DMS153 treated with DMSO at 0.1 percent for 48 hours (cell line): ENCODE results near the gene RPL27.

ENCODE experiments used
- DNase-seq: peaks from one replicate; lab custom pipeline; 2025; ENCODE audit not compliant: unreplicated experiment; lab: John Stamatoyannopoulos, UW

The RPL27 gene

DNA sequence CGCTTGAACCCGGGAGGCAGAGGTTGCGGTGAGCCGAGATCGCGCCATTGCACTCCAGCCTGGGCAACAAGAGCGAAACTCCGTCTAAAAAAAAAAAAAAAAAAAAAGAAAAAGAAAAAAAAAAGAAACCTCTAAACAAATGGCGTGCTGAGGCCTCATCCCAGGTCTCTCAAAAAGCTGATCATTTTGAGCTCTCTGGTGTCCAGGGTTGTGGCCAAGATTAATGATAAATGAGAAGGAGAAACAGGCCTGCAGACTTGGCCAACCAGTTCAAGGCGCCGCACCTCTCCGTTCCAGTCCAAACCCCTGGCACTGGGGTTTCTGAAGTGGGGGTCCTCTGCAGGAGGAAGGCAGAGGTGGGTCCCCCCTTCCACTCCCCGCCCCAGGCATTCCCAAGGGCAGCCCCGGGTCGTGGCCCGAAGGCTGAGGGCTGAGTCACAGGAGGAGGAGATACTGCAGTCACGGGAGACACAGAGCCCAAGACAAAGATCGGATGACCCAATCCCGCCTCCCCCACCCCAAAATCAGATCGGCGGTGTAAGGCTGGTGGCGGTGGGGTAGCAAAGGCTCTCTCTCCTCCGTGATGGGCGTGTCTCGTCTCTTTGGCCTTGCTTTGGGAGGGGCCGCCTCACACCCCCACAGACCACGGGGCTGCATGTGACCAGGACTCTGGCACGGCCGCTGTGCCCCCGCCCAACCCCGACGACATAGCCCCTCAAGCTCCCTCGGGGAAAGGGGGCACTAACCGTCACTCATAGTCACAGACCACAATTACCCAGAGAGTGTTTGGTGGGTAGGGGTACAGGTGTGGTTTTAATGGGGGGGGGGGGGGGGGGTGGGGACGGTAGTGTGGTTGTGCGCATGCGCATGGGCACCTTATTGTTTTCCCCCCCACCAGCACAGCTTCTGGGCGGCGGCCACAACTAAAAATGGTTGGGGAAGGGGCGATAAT is 22.8 kb downstream of the RPL27 start:
- no peak for DNase-seq

DNA sequence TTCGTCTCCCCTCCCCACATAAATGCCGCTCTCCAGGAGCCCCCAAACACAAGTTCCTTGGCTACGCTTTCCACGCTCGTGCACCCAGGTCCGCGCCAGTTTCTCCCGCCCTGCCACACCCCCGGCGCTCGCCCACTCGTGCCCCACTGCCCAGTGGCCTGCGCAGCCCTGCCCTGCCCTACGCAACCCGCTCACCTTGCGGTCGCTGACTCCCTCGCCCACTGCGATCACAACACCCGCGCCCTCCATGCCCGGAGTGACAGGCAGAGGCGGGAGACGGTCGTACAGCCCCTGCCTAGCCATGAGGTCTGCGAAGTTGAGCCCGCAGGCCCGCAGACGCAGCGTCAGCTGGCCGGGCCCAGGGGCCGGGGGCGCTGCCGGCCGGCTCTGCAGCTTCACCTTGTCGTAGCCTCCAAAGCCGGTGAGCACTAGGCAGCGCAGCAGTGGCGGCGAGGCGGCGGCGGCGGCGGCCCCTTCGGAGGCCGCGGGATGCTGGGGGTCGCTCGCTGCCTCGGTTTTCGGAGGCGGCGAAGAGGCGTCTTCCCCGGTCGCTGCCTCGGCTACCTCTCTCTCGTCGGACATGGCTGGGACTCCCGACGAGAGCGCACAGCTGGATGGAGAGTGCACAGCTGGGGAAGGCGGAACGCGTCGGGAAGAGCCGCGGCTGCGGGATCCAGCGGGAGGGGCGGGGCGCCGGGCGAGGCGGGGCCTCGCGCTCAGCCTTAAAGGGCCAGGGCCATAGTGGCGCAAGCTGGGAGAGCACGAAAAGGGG is 23.7 kb downstream of the RPL27 start, which contains the start of gene VAT1:
Gene VAT1 (minus strand): TSS at position 645 of the 772 bp plus-strand sequence. CDS start 63 bp downstream, at position 582.
- DNase-seq: peak; percentile 42

DNA sequence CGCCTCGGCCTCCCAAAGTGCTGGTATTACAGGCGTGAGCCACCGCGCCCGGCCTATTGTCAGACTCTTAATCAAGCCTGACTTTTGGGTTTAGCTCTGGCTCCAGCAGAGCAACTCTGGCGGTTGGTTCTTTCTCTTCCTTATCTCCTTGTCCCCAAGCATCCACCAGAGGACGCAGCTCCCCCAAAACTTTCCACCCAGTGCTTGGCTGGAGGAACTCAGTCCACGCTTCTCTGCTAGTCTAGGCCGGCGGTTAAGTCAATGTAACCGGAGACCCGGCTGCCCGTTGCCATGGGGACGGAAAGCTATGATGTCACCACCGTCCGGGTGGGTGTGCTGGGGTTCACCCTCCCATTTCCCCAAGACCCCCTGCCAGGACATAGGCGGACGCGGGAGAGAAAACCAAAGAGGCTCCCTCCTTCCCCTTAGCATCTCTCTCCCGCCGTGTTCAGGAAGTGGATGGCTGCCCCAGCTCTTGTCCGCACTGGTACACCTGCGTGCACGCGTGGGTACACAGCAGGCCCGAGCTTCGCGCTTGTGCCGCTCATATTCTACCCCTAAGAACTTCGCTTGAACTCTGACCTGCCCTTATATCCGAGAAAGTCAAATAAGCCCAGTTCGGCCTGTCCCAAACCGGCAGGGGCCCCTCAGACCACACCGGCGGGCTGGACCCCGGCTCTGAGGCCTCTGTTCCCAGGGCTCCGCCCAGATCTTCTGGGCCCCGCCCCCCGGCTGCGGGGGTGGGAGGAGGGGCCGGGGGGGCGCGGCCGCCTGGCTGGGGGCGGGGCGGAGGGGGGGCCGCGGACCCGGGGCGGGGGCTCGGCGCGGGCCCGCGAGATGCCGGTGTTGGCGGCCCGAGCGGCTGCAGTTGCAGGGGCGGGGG is 26.4 kb downstream of the RPL27 start, which contains the start of gene RND2:
Gene RND2 (plus strand): TSS at position 825 of the 883 bp plus-strand sequence. CDS start 117 bp downstream, outside the sequence.
- DNase-seq: peak; percentile 85

DNA sequence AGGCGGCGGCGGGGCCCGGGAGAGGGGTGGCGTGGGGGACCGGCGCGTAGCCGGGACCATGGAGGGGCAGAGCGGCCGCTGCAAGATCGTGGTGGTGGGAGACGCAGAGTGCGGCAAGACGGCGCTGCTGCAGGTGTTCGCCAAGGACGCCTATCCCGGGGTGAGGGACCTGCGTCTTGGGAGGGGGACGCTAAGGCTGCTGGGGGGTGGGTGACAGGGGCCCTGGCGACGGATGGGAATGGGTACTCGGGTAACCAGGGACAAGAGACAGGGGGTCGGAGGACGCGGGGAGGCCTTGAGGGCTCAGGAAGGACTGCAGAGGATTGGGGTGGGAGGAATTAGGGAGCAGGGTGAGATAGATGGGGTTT is 27.1 kb downstream of the RPL27 start:
- DNase-seq: no peak

DNA sequence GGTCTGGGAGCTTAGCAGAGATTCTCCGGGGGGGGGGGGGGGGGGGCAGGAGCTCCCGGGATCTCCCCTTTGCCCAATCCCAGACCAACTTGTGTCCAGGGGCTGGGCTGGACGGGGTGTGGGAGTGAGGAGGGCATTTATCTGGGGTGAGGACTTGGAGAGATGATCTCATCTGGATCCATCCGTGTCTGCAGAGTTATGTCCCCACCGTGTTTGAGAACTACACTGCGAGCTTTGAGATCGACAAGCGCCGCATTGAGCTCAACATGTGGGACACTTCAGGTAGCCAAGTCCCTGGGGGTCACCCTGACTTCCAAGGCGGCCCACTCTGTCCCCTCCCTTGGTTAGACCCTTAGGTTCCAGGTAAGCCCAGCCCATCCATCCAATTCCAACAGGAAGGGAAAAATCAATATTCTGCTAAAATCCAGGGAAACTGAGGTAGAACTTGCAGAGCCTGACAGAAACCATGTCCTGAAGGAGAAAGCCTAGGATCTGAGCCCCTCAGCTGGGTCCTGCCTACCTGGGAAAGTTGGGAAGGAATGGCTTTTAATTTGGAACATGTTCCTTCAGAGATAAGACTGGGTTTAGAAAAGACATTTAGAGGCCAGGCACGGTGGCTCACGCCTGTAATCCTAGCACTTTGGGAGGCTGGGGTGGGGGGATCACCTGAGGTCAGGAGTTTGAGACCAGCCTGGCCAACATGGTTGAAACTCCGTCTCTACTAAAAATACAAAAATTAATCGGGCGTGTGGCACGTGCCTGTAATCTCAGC is 27.7 kb downstream of the RPL27 start:
- no peak for DNase-seq

DNA sequence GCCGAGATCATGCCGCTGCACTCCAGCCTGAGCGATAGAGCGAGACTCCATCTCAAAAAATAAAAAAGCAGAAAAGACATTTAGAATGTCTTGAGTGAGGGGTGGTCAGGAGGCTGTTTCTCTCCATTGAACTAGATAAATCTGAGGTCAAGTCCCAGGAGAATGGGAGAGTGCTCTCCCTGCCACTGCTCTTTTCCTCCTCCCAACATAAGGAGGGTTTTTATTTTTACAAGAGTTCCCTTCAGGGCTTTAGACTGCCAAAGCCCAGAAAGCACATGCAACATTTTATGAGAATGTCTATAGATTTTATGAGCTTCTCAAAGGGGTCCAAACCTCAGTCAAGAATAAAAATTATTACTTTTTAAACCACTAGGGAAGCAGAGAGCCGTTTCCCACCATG is 28.4 kb downstream of the RPL27 start:
- DNase-seq: no peak

DNA sequence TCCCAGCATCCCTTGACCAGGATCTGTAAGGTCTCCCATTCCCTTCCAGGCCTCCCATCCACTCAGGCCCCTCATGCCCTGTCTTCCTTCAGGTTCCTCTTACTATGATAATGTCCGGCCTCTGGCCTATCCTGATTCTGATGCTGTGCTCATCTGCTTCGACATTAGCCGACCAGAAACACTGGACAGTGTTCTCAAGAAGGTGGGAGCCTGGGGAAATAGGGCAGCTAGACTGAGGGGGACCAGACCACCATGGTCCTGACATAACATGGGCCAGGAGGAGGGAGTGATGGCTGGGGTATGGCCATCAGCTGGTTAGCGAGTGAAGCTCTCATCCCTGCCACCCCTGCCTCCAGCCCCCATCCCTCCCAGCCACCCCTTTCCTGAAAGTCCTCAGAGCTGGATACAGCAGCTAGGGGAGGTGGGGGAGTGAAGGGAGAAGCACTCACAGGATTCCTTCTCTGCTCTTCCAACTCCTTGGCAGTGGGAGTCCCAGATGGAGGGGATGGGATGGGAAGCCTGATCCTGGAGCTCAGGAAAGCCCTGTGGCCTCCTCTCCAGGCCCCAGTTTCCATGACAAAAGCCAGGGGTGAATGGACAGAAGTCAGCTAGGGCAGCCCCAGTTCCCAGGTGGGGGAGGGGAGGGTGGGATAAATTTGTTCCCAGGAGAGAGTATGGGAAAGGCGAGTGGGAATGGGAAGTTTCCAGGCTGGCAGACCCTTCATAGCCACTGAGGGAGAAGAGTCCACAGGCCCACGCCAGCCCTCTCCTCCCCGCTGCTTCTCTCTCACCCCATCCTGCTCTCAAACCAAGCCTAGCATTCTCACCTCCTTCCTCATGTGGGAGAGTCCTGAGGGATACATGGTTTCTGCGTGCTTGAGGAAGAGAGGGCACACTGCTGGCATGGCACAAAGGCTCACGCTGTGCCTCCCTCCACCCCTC is 29.1 kb downstream of the RPL27 start:
- DNase-seq: no peak

DNA sequence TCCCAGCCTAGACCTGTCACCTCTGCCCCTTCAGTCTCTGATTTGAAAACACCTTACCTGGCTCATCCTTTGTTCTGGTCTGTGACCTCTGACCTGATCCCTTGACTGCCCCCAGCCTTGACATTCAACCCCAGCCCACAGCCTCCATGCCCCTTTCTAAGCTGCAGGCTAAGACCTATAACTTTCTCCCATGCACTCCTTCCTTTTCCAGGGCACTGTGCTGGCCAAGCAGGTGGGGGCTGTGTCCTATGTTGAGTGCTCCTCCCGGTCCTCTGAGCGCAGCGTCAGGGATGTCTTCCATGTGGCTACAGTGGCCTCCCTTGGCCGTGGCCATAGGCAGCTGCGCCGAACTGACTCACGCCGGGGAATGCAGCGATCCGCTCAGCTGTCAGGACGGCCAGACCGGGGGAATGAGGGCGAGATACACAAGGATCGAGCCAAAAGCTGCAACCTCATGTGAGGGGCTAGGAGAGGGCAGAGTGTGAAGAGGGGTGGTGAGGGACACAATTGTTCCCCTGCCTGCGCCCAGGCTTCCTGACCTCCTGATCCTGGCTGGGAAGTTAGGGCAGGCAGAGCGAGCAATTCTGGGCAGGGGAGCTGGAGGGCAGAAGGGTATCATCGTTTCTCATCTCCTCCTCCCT is 30.1 kb downstream of the RPL27 start:
- no peak for DNase-seq

DNA sequence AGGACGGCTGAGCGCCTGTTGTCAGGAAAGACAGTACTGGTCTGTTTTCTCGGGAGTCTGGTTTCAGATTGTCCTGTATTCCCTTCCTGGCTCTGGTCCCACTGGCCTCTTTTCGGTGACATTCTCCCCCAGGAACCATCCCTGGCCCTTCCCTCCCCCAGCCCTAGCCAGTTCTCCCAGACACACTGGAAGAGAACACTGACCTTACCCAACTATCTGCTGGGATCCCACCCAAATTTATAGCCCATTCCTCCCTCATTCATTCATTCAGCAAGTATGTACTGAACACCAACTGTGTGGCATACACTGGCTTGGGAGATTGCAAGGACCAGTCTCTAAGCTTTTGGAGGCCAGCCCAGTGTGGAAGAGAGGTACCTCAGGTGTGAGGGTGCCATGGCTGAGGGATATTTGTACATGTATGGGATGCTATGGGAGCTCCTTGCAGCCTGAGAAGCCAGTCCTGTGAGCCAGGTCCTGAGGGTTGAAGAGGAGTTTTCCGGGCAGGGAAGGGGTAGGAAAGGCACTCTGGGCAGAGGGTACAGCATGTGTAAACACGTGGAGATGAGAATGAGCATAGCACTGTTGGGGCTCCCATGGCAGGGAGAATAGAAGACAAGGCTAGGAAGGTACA is 32.0 kb downstream of the RPL27 start:
- no peak for DNase-seq

DNA sequence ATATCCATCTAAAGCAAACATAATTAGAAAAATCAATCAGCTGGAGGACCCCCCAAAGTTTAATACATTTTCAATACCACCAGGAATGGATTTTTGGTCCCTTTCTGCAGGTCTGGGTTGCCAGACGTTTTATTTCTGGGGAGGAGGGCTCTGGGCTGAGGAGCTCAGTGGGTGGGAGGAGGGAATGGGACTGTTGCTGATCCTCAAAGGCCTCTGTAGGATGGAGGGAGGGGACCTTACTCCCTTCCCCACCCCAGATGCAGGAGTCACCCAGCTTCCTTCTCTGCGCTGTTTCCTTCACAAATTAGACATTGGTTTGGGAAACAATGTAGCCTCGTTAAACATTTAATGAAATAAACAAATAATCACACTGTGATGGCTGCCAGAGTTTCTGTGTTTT is 33.4 kb downstream of the RPL27 start:
- DNase-seq: no peak

DNA sequence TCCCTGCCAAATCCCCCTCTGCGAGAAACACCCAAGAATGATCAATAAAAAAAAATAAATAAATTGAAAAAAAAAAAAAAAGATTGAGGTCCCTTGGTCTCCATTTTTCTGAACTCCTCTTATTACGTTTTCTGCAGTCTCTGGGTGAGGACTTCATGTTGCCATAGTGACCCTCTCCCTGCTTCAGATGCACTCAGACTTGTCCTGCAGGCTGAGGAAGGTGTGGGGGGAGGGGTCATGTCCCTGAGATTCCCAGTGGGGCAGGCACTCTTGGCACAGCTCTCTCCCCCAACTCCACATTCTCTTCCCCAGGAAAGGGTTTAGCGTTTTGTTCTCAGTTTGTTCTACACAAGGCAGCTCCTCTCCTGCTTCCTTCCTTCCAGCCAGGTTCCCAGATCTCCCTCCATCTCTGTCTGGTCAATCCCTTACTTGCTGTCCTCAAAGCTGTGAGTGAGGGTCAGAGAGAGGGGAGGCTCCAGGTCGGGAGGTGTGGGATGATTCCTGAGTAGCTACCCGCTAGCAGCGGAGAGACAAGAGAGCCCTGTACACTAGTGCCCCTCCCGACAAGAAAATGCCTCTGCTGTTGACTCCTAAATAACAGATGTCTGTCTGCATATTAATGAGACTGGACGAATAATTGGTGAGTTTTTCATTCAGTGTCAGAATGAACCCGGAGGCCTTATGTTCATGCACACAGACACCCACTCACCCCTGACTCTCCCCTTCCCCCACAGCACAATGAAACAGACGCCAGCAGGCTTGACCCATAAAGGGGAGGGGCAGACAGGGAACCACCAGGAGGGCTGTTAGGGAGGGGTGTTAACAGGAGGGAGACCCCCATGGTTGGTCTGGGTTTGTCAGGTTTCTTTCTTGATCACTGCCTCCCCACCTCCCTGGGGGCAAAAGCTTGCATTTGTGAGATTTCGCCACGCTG is 36.0 kb downstream of the RPL27 start:
- DNase-seq: no peak

DNA sequence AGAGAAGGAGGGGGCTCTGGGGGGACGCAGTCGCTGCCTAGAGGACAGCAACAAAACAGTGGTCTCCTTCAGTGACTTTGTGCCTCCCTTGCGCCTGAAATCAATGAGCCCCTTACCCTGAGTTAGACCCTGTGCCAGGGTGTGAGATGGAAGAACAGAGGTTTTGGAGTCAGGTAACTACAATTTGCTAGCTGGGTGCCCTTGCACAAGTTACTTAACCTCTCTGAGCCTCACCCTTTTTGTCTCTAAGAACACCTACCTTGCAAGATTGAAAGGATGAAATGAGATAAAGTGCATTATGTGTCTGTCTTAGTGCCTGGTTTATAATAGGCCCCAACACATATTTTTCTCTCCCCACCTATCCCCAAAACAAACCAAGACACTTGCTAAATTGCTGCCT is 36.7 kb downstream of the RPL27 start:
- DNase-seq: no peak

DNA sequence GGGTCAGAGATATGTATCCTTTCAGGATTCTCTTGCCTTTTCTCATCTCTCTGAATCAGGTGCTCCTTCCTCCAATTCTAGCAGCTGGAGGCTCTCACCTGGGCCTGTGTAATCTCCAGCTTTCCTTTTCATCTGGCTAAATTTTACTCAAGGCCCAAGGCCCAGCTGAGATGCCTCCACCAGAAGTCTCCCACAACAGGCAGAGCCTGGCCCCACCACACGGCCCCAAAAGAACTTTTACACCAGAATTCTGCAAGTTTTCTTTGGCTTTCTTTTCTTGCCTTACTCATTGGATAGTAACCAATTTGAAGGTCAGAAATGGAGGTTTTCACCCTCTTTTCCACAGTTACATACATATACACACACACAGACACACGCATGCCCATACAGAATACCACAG is 41.4 kb downstream of the RPL27 start:
- no peak for DNase-seq

DNA sequence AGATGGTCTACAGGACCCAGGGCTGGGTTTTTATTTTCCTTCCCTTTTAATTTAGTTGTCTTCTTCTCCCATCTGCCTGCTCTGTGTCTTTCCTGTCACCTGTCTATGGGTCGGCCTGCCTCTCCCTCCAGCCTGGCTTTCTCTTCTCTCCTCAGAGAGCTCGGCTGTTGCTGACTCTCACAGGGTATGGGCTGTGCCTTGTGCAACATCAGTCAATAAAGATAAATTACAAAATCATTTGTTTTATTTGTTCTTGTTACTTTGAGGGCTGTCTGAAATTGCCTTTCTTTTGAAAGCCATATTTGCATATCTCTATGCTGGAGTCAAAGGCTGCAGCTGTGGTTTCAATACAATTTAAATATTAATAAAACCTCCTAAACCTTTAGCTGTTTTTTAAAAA is 42.4 kb downstream of the RPL27 start:
- no peak for DNase-seq

DNA sequence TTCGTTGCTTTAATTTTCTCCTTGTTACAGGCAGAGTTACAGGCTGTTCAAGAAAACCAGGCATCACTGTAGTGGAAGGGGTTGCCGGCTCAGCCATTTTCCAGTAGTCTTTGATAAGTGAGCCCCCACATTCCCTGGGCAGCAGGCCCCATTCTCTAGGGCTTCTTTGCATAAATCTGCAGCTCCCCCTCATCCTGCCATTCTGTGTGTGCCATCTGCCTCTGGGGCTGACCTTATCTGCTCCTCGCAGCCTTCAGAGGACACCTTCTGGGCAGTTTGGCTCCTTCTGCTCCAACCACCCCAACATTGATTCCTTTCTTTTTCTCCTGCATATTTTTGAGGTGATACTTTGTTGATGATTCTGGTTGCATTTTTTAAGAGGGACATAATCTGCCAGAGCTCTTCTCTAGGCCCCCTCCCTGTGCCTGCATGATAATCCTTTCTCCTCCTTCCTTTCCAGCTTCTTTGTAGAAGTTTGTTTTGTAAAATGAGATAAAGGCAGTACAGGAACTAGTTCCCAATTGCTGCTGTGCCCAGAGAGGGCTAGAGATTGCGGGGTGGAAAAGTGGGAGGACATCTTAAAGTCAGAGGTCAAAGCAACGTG is 43.9 kb downstream of the RPL27 start:
- DNase-seq: no peak

DNA sequence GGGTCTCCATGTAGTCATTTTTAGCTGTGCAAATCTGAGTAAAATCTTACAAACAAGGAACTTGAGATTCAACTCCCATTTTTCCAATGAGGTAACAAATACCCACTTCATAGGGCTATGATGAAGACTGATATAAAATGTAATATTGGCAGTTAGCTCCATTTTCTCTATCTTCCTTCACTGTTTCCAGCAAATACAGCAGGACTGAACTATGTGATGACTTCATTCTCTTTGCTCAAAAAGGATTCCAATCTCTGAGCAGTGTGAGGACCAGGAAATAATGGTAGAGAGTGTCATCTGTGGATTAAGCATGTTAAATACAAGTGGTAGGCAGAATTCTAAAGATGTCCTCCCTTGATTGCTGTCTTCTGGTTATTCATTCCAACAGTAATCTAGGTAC is 45.1 kb downstream of the RPL27 start:
- no peak for DNase-seq

DNA sequence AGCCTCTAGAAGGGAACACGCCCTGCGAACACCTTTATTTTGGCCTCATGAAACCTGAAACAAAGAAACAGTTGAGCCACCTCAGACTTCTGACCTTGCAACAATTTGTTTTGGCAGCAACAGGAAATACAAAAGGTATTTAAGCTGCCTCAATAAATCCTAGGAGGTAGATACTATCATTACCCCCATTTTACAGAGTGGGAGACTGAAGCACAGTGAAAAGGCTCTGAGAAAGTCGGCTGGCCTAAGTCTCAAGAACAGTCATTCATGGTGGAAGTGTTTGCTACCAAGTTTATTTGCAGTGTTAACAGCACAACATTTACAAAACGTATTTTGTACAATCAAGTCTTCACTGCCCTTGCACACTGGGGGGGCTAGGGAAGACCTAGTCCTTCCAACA is 45.8 kb downstream of the RPL27 start:
- DNase-seq: no peak
